IPS DF 19.7 (cell line): ENCODE measurements around the gene KLHL24.
"Not testable (repeated sequence)": the region's sequence is repeated elsewhere in the genome, so short reads cannot be mapped to it uniquely, and the experiment has no call there.

Source experiments
- DNase-seq: peaks from one replicate; pipeline ENCODE4 v3.0.0-alpha.2; 2013; ENCODE audit warnings: low read depth, low spot score

KLHL24 gene

GRCh38 chr3:183634707-183635106 is 716 bp upstream of the KLHL24 start:
- DNase-seq, result no peak

DNA sequence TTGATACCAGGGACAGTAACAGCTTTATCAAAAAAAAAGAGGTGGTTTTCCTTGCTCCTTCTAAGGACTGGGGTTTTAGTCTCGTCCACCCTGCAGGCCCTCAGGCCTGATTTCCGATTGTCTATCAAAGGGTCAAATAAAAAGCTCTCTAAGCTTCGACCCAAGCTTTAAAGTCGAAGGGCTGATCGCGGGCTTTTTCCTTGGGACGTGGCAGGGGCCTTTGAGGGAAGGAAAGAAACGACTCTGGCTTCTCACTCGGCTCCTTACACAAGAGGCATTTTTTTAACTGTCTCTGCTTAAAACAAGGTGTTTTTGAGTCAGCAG is 354 bp upstream of the KLHL24 start:
- no peak for DNase-seq

GRCh38 chr3:183636221-183637105 is 1.0 kb downstream of the KLHL24 start:
- peak; percentile 83 for DNase-seq

GRCh38 chr3:183637106-183637486 is 1.7 kb downstream of the KLHL24 start:
- DNase-seq, result no peak

DNA sequence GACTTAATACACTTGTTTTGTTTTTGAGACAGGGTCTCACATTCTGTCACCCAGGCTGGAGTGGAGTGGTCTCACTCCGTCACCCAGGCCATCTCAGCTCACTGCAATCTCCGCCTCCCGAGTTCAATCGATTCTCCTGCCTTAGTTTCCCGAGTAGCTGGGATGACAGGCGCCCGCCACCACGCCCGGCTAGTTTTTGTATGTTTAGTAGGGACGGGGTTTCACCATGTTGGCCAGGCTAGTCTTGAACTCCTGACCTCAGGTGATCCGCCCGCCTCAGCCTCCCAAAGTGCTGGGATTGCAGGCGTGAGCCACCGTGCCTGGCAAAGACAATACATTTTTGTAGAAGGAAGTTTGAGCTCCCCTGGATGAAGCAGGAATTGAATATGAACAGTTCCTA is 2.2 kb downstream of the KLHL24 start:
- not testable (repeated sequence) for DNase-seq

DNA sequence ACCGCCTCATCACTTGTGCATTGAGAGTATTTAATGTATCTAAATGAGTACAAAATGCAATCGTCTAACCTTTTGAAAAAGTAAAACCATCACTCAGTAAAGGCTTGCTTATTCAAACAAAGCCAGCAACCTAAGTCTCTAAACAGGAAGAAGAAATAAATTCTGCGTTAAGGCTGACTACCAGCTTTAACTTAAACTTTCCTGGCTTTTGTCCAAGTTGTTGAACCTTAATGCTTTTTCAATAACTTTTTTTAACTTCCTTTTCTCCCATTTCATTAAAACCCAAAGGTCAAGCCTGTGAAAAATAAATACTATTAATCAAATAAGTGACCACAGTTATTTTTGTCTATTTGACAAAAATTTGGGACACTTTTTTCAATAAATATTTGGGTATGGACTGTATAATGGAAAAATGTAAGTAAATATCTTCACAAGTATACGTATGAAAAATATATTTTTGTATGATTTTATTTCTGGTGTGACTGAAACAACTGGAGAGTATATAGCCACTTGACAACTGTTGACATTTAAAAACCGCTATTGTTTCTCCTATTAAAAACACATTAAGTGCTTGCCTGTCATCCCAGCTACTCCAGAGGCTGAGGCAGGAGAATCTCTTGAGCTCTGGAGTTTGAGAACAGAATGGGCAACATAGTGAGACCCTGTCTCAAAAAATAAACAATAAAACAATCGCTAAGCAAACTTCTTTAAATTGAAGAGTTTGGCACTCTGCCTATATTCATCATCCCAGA is 2.9 kb downstream of the KLHL24 start:
- DNase-seq, result no peak

DNA sequence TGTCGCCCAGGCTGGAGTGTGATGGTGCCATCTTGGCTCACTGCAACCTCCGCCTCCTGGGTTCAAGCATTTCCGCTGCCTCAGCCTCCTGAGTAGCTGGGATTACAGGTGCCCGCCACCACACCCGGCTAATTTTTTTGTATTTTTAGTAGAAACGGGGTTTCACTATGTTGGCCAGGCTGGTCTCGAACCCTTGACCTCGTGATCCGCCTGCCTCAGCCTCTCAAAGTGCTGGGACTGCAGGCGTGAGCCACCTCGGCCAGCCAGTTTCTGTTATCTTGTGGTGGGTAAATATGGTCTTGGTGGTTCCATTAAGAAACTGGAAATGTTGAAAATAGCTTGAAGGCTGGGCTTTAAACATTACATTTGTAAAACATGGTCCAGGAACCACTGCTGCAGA is 5.2 kb downstream of the KLHL24 start:
- DNase-seq, result not testable (repeated sequence)

GRCh38 chr3:183641882-183642281 is 6.5 kb downstream of the KLHL24 start:
- DNase-seq, result no peak

- DNase-seq, result no peak
These were observed 8.8 kb downstream of the KLHL24 start for GRCh38 chr3:183644244-183644643.

GRCh38 chr3:183645254-183645653 is 9.8 kb downstream of the KLHL24 start:
- DNase-seq, result no peak

- no peak for DNase-seq
These were observed 15.1 kb downstream of the KLHL24 start for GRCh38 chr3:183650554-183650953.

GRCh38 chr3:183653209-183654064 is 18.0 kb downstream of the KLHL24 start:
- no peak for DNase-seq

- no peak for DNase-seq
These were observed 19.3 kb downstream of the KLHL24 start for GRCh38 chr3:183654727-183655126.

DNA sequence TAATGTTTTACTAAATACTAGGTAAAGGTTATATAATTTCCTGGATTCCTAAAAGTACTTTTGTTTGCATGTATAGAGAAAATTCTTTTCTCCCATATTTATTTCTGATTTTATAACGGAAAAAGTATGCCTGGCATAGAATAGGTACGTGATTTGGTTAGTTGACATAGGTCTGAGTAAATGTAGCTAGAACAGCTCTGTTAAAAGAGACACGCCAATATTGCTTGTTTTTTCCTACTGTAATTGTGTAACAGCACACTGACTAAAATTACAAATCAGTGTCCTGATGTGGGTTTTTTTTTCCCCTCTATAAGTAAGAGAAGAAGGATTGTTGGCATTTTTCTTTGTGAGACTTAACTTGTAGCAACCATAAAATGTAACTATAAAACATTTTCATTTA is 26.7 kb downstream of the KLHL24 start:
- no peak for DNase-seq

DNA sequence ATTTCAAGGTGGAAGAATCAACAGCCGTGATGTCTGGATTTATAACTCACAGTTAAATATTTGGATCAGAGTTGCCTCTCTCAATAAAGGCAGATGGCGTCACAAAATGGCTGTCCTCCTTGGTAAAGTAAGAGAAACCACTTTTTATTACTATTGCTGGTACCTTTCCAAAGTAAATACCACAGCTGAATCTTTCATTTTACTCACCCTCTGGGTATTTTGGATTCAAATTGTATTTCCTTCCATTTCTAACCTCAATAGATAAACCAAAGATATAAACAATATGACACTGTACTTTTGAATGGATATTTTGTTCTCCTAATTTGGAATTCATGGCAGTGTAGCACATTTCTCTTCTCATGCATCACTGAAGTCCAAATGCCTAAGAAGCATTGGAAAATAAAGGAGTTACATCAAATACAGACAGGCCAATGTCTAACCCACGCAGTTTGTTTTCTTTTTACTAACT is 29.5 kb downstream of the KLHL24 start:
- DNase-seq, result no peak

GRCh38 chr3:183680061-183680460 is 44.6 kb downstream of the KLHL24 start:
- DNase-seq, result no peak

DNA sequence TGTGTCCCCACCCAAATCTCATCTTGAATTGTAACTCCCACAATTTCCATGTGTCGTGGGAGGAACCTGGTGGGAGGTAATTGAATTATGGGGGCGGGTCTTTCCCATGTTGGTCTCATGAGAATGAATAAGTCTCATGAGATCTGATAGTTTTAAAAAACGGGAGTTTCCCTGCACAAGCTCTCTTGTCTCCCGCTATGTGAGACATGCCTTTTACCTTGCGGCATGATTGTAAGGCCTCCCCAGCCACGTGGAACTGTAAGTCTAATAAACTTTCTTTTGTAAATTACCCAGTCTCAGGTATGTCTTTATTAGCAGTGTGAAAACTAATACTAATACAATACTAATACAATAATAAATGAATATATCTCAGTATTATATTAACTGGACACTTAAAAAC is 52.3 kb downstream of the KLHL24 start:
- no peak for DNase-seq

GRCh38 chr3:183688874-183689273 is 53.5 kb downstream of the KLHL24 start:
- DNase-seq, result no peak

GRCh38 chr3:183689621-183690020 is 54.2 kb downstream of the KLHL24 start:
- DNase-seq, result not testable (repeated sequence)

DNA sequence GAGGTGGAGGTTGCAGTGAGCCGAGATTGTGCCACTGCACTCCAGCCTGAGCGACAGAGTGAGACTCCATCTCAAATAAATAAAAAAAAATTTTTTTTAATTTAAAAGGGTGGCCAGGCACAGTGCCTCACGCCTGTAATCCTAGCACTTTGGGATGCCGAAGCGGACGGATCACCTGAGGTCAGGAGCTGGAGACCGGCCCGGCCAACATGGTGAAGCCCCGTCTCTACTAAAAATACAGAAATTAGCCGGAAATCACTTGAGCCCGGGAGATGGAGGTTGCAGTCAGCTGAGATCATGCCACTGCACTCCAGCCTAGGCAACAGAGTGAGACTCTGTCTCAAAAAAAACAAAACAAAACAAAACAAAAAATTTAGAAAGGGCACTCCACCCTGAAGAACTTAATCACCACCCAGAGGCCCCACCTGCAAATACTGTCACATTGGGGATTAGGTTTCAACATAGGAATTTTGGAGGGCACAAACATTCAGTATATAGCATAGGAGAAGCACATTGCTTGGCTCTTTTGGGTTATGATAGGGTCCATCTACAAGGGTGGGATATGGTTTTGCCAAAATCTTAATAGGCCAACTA is 55.1 kb downstream of the KLHL24 start:
- DNase-seq, result no peak

GRCh38 chr3:183692436-183692835 is 57.0 kb downstream of the KLHL24 start:
- DNase-seq, result no peak
